SU-DHL-6 (cell line): ENCODE measurements around the gene VASP.

Source experiments
- CTCF ChIP-seq: fragments of 200-600 bp; sonication (generic); IDR thresholded peaks from one replicate; pipeline ENCODE4 v1.5.1; 2017; ENCODE audit warnings: antibody characterized with exemption, mild to moderate bottlenecking, low read length, moderate library complexity; ENCODE audit not compliant: insufficient read depth, poor library complexity, severe bottlenecking
- EZH2phosphoT487 ChIP-seq: fragments of 200-600 bp; sonication (generic), shearing (Covaris generic); conservative IDR thresholded peaks from 2 replicates; pipeline ENCODE4 v1.6.1; 2018; ENCODE audit warnings: mild to moderate bottlenecking, antibody characterized with exemption, low read length, moderate library complexity, mixed read lengths

GRCh38 chr19:45526143-45526542, 18.9 kb downstream of the VASP start:
- TF ChIP-seq EZH2phosphoT487 (no peak), CTCF (no peak)
